IPS DF 6.9 (cell line): ENCODE measurements around the gene KIF26A.

Experiments
- DNase-seq: peaks from one replicate; pipeline ENCODE4 v3.0.0-alpha.2; 2013; ENCODE audit warnings: low read depth, low spot score
- H3K27ac ChIP-seq: one replicate; pipeline ENCODE4 v1.5.1; 2013; ENCODE audit warnings: low read length, control low read depth
- H3K27me3 ChIP-seq: 2 replicates; pipeline ENCODE4 v1.6.1; 2013; ENCODE audit warnings: mild to moderate bottlenecking, low read length; ENCODE audit not compliant: control insufficient read depth, insufficient read depth
- H3K36me3 ChIP-seq: 2 replicates; pipeline ENCODE4 v1.6.1; 2013; ENCODE audit warnings: low read length; ENCODE audit not compliant: control insufficient read depth, insufficient read depth
- H3K4me1 ChIP-seq: 2 replicates; pipeline ENCODE4 v1.6.1; 2013; ENCODE audit warnings: low read length; ENCODE audit not compliant: control insufficient read depth, insufficient read depth
- H3K4me3 ChIP-seq: 2 replicates; pipeline ENCODE4 v1.5.1; 2013; ENCODE audit warnings: mild to moderate bottlenecking, low read length
- H3K9me3 ChIP-seq: 2 replicates; pipeline ENCODE4 v1.6.1; 2013; ENCODE audit warnings: low read length, inconsistent platforms; ENCODE audit not compliant: control insufficient read depth, insufficient read depth
- WGBS: extraction: QIAGEN DNeasy Blood & Tissue Kit; methylation state at CpG from one replicate; pipeline ENCODE4 v1.1.7; 2013; ENCODE audit warnings: mixed read lengths, missing lambda C conversion rate; ENCODE audit not compliant: insufficient read length, insufficient coverage; 5-methylcytosine and 5-hydroxymethylcytosine counted together

The KIF26A gene

GRCh38 chr14:104188727-104189400 is 50.5 kb downstream of the KIF26A start:
- peaks cover 2% of the 10 kb centered on the region; the same call in 1 of the 2 replicates for H3K4me1 ChIP-seq
- no peaks in the 10 kb centered on the region for H3K9me3 ChIP-seq
- no peak for DNase-seq
- H3K4me3 ChIP-seq, result no peak overlapping the region
- no CpG with 5 or more reads among the region's 15 CpGs for WGBS
- no peak overlapping the region for H3K27ac ChIP-seq
- H3K36me3 ChIP-seq, result no peaks in the 10 kb centered on the region
- H3K27me3 ChIP-seq, result no peaks in the 10 kb centered on the region

GRCh38 chr14:104189629-104190335 is 51.4 kb downstream of the KIF26A start:
- no peaks in the 10 kb centered on the region for H3K9me3 ChIP-seq
- H3K27me3 ChIP-seq, result no peaks in the 10 kb centered on the region
- H3K36me3 ChIP-seq, result no peaks in the 10 kb centered on the region
- no peak for DNase-seq
- H3K27ac ChIP-seq, result no peak overlapping the region
- WGBS, result no CpG with 5 or more reads among the region's 24 CpGs
- no peak overlapping the region for H3K4me3 ChIP-seq
- H3K4me1 ChIP-seq, result peaks cover 2% of the 10 kb centered on the region; the same call in 1 of the 2 replicates

- Histone ChIP-seq H3K4me1 (peaks cover 2% of the 10 kb centered on the region; the same call in 1 of the 2 replicates), H3K9me3 (no peaks in the 10 kb centered on the region), H3K27me3 (no peaks in the 10 kb centered on the region), H3K36me3 (no peaks in the 10 kb centered on the region), H3K27ac (no peak overlapping the region), H3K4me3 (no peak overlapping the region)
- no CpG with 5 or more reads among the region's 12 CpGs for WGBS
- DNase-seq, result no peak
Observed at GRCh38 chr14:104190396-104191000, 52.1 kb downstream of the KIF26A start.

- no CpG with 5 or more reads among the region's 21 CpGs for WGBS
- no peak for DNase-seq
- Histone ChIP-seq H3K4me3 (no peak overlapping the region), H3K36me3 (no peaks in the 10 kb centered on the region), H3K27ac (no peak overlapping the region), H3K4me1 (peaks cover 2% of the 10 kb centered on the region; the same call in 1 of the 2 replicates), H3K27me3 (no peaks in the 10 kb centered on the region), H3K9me3 (no peaks in the 10 kb centered on the region)
Observed at GRCh38 chr14:104191409-104191997, 53.1 kb downstream of the KIF26A start.

GRCh38 chr14:104192146-104192882 is 53.9 kb downstream of the KIF26A start:
- Histone ChIP-seq H3K4me3 (no peak overlapping the region), H3K4me1 (peaks cover 2% of the 10 kb centered on the region; the same call in 1 of the 2 replicates), H3K36me3 (no peaks in the 10 kb centered on the region), H3K9me3 (no peaks in the 10 kb centered on the region), H3K27ac (no peak overlapping the region), H3K27me3 (no peaks in the 10 kb centered on the region)
- DNase-seq, result no peak
- no CpG with 5 or more reads among the region's 20 CpGs for WGBS

GRCh38 chr14:104192883-104193245 is 54.5 kb downstream of the KIF26A start:
- H3K4me1 ChIP-seq, result peaks cover 2% of the 10 kb centered on the region; the same call in 1 of the 2 replicates
- H3K4me3 ChIP-seq, result no peak overlapping the region
- no peak overlapping the region for H3K27ac ChIP-seq
- H3K9me3 ChIP-seq, result no peaks in the 10 kb centered on the region
- no peaks in the 10 kb centered on the region for H3K36me3 ChIP-seq
- no CpG with 5 or more reads among the region's 10 CpGs for WGBS
- no peak for DNase-seq
- H3K27me3 ChIP-seq, result no peaks in the 10 kb centered on the region

- Histone ChIP-seq H3K27me3 (no peaks in the 10 kb centered on the region), H3K4me3 (no peak overlapping the region), H3K9me3 (no peaks in the 10 kb centered on the region), H3K4me1 (no peaks in the 10 kb centered on the region), H3K36me3 (no peaks in the 10 kb centered on the region), H3K27ac (no peak overlapping the region)
- WGBS, result no CpG with 5 or more reads among the region's 14 CpGs
- no peak for DNase-seq
Observed at GRCh38 chr14:104194016-104194415, 55.6 kb downstream of the KIF26A start.

GRCh38 chr14:104194716-104195115 is 56.3 kb downstream of the KIF26A start:
- H3K4me3 ChIP-seq, result no peak overlapping the region
- no peaks in the 10 kb centered on the region for H3K36me3 ChIP-seq
- no peak for DNase-seq
- no peaks in the 10 kb centered on the region for H3K9me3 ChIP-seq
- no CpG with 5 or more reads among the region's 11 CpGs for WGBS
- no peaks in the 10 kb centered on the region for H3K27me3 ChIP-seq
- H3K27ac ChIP-seq, result no peak overlapping the region
- H3K4me1 ChIP-seq, result no peaks in the 10 kb centered on the region

GRCh38 chr14:104195361-104195760 is 57.0 kb downstream of the KIF26A start:
- Histone ChIP-seq H3K4me1 (no peaks in the 10 kb centered on the region), H3K9me3 (no peaks in the 10 kb centered on the region), H3K36me3 (no peaks in the 10 kb centered on the region), H3K4me3 (no peak overlapping the region), H3K27me3 (no peaks in the 10 kb centered on the region), H3K27ac (no peak overlapping the region)
- no CpG with 5 or more reads among the region's 16 CpGs for WGBS
- DNase-seq, result no peak

GRCh38 chr14:104195878-104196277 is 57.5 kb downstream of the KIF26A start:
- Histone ChIP-seq H3K9me3 (no peaks in the 10 kb centered on the region), H3K27me3 (no peaks in the 10 kb centered on the region), H3K27ac (no peak overlapping the region), H3K4me1 (no peaks in the 10 kb centered on the region), H3K4me3 (no peak overlapping the region), H3K36me3 (no peaks in the 10 kb centered on the region)
- no peak for DNase-seq
- no CpG with 5 or more reads among the region's 17 CpGs for WGBS
